GM18508 (cell line): Measurements from ENCODE around the gene DFFB.

Source experiments
- ATAC-seq: cut with Tn5 transposase; IDR thresholded peaks from one replicate; pipeline ENCODE4 v1.9.1; 2021; ENCODE audit warnings: moderate number of reproducible peaks; ENCODE audit not compliant: insufficient read depth, unreplicated experiment

The DFFB gene

GRCh38 chr1:3827813-3828307 lies 29.4 kb upstream of the DFFB start:
- ATAC-seq = no peak

GRCh38 chr1:3828391-3828790 lies 28.9 kb upstream of the DFFB start:
- ATAC-seq = no peak

GRCh38 chr1:3831689-3832088 lies 25.6 kb upstream of the DFFB start:
- no peak for ATAC-seq

GRCh38 chr1:3834701-3835100 lies 22.6 kb upstream of the DFFB start:
- ATAC-seq = no peak

GRCh38 chr1:3836421-3836820 lies 20.9 kb upstream of the DFFB start:
- no peak for ATAC-seq

- ATAC-seq = no peak
Measured at GRCh38 chr1:3837200-3837599, 20.1 kb upstream of the DFFB start.

GRCh38 chr1:3837685-3838084 lies 19.6 kb upstream of the DFFB start:
- ATAC-seq = no peak

GRCh38 chr1:3838788-3839187 lies 18.5 kb upstream of the DFFB start:
- no peak for ATAC-seq

- ATAC-seq = no peak
Measured at GRCh38 chr1:3841491-3841890, 15.8 kb upstream of the DFFB start.

- no peak for ATAC-seq
Measured at GRCh38 chr1:3842912-3843311, 14.4 kb upstream of the DFFB start.

GRCh38 chr1:3846541-3846940 lies 10.7 kb upstream of the DFFB start:
- ATAC-seq = no peak

GRCh38 chr1:3847081-3847480 lies 10.2 kb upstream of the DFFB start:
- no peak for ATAC-seq

GRCh38 chr1:3850857-3851256 lies 6.4 kb upstream of the DFFB start:
- no peak for ATAC-seq

GRCh38 chr1:3851292-3851691 lies 6.0 kb upstream of the DFFB start:
- no peak for ATAC-seq

GRCh38 chr1:3852091-3852490 lies 5.2 kb upstream of the DFFB start:
- no peak for ATAC-seq

- no peak for ATAC-seq
Measured at GRCh38 chr1:3852711-3853485, 4.4 kb upstream of the DFFB start.

- ATAC-seq = no peak
Measured at GRCh38 chr1:3857791-3858129, 484 bp downstream of the DFFB start.

- ATAC-seq = no peak
Measured at GRCh38 chr1:3858231-3858981, 1.1 kb downstream of the DFFB start.

- no peak for ATAC-seq
Measured at GRCh38 chr1:3863231-3863935, 6.1 kb downstream of the DFFB start.

GRCh38 chr1:3864884-3865283 lies 7.6 kb downstream of the DFFB start:
- no peak for ATAC-seq

- no peak for ATAC-seq
Measured at GRCh38 chr1:3865606-3866160, 8.4 kb downstream of the DFFB start.
